Measurements from ENCODE around the gene HACE1.

Gene HACE1

GRCh38 chr6:104686550-104687175 lies 173.1 kb downstream of the HACE1 start:
- no peak for DNase-seq

GRCh38 chr6:104685871-104686549 lies 173.7 kb downstream of the HACE1 start:
- DNase-seq, result no peak

GRCh38 chr6:104684911-104685415 lies 174.8 kb downstream of the HACE1 start:
- DNase-seq, result no peak

- DNase-seq, result no peak
Measured at GRCh38 chr6:104683809-104684208, 175.9 kb downstream of the HACE1 start.

- peak; percentile 22 for DNase-seq
Measured at GRCh38 chr6:104682722-104683643, 176.7 kb downstream of the HACE1 start.

GRCh38 chr6:104680539-104680938 lies 179.2 kb downstream of the HACE1 start:
- no peak for DNase-seq

- no peak for DNase-seq
Measured at GRCh38 chr6:104679971-104680370, 179.7 kb downstream of the HACE1 start.

All from fibroblast of upper back skin (primary cell).